ENCODE measurements around the gene RPP25L. TPM values are rescaled to one million over a fixed set of nuclear protein-coding genes. Genes with fewer than 3 reads are reported as not detected.

Gene RPP25L
- total RNA-seq, 4 donors from 2014 or later: 17.0 to 39.0 (median 26.6) TPM

DNA sequence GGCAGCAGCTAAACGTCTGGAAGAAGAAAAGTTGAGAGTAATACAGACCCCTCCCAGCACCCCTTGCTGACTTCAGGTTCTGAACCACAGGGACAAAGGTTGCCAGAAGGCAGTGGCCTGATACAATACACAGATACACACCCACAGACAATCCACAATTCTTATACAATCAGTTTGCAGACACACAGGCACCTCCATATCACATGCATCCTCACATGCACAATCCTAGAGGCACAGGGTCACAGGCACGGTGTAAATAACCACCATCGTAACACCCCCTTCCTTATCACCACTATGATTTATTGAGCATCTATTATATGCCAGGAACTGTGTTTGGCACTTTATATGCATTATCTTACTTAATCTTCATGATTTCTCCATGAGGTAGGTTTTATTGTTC, 30.6 kb downstream of the RPP25L start:
- intact Hi-C loops (cut with DNase I; ENCODE audit: low total_unique reads): no loop called here
- 80 to 86% methylated on average over 3 of the region's 3 CpGs for WGBS, 2 donors
- no peak for TF ChIP-seq POLR2A (IDR thresholded peaks at IDR 0.05)
- no peak for DNase-seq (ENCODE audit: low spot score in 2 of 2)
- H3K4me3 ChIP-seq (ENCODE audit: low read depth, poor library complexity, severe bottlenecking): no peak overlapping the region

DNA sequence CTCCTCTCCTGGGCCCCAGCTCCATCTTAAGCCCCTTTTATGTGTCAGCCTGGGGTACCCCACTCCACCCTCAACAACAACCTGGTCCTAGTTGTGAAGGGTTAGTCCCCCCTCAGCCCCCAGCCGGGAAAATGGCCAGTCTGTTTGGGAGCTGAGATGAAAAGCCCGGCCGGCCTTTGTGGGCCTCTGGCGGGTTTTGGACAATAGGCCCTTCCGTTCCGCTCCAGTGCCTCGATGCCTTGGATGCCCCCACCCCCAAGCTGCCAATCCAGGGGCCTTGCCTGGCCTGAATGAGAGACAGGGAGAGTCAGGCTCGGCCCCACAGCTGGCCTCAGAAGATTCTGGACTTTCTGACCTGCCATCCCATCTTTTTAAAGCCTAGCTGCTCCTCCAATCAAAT, 31.5 kb downstream of the RPP25L start:
- H3K4me3 ChIP-seq (ENCODE audit: low read depth, poor library complexity, severe bottlenecking): no peak overlapping the region
- no peak for DNase-seq (ENCODE audit: low spot score in 2 of 2)
- TF ChIP-seq, protein P1, sequence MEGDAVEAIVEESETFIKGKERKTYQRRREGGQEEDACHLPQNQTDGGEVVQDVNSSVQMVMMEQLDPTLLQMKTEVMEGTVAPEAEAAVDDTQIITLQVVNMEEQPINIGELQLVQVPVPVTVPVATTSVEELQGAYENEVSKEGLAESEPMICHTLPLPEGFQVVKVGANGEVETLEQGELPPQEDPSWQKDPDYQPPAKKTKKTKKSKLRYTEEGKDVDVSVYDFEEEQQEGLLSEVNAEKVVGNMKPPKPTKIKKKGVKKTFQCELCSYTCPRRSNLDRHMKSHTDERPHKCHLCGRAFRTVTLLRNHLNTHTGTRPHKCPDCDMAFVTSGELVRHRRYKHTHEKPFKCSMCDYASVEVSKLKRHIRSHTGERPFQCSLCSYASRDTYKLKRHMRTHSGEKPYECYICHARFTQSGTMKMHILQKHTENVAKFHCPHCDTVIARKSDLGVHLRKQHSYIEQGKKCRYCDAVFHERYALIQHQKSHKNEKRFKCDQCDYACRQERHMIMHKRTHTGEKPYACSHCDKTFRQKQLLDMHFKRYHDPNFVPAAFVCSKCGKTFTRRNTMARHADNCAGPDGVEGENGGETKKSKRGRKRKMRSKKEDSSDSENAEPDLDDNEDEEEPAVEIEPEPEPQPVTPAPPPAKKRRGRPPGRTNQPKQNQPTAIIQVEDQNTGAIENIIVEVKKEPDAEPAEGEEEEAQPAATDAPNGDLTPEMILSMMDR (IDR thresholded peaks at IDR 0.05): no peak
- no peak for TF ChIP-seq POLR2A (IDR thresholded peaks at IDR 0.05)
- WGBS, 2 donors: 68 to 87% methylated on average over 8 of the region's 8 CpGs
- intact Hi-C loops (cut with DNase I; ENCODE audit: low total_unique reads): no loop called here

DNA sequence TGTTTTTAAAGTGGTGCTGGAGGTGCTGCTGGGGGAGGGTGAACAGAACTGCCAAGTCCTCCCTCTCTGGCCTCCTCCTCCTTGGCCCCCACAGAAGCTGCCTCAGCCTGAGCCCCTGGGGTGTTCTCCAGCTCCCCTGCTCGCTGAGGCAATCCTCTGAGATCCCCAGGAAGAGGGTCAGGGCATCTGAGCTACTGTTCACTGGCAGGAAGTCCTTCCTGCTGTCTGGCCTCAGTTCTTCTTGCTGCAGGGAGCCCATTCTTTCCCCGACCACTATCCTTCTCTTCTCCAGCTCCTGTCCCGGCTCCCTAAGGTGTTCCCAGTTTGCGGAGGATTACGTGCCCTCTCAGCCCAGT, 32.1 kb downstream of the RPP25L start:
- intact Hi-C loops (cut with DNase I; ENCODE audit: low total_unique reads): no loop called here
- WGBS, 2 donors: 91 to 94% methylated on average over 5 of the region's 5 CpGs
- TF ChIP-seq, protein P1 (IDR thresholded peaks at IDR 0.05): no peak
- TF ChIP-seq POLR2A (IDR thresholded peaks at IDR 0.05): no peak
- DNase-seq (ENCODE audit: low spot score in 2 of 2): no peak
- no peak overlapping the region for H3K4me3 ChIP-seq (ENCODE audit: low read depth, poor library complexity, severe bottlenecking)

DNA sequence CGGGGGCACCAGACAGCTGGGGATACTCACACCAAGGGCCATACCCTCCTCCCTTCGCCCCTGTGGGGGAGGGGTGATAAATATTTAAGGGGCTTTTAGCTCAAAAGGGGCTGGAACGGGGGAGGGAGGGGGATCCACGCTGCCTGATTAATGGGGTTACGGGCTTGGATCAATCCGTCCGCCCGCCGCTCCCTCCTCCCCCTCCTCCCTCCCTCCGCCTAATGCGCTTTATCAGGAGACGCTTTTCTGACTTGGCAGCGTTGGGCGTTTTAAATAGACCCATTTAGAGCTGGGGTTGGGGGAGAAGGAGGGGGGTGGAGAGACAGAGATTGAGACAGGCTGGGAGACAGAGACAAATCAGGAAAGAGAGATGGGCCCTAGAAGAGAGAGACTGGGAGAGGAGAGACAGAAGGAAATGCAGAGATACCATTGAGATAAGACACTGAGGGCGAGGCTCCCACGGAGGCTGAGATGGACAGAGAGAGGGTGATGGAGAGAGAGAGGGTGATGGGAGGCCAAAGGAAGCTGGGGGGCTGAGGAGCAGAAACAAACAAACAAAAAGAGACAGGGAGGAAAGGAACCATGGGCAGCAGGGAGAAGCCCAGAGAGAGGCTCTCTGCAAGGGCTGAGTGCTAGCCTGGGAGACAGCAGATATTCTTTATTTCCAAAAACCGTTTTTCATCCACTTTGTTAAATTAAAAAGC, 32.6 kb downstream of the RPP25L start:
- DNase-seq (ENCODE audit: low spot score in 2 of 2): no peak
- H3K4me3 ChIP-seq (ENCODE audit: low read depth, poor library complexity, severe bottlenecking): no peak overlapping the region
- TF ChIP-seq POLR2A (IDR thresholded peaks at IDR 0.05): no peak
- TF ChIP-seq, protein P1 (IDR thresholded peaks at IDR 0.05): no peak

DNA sequence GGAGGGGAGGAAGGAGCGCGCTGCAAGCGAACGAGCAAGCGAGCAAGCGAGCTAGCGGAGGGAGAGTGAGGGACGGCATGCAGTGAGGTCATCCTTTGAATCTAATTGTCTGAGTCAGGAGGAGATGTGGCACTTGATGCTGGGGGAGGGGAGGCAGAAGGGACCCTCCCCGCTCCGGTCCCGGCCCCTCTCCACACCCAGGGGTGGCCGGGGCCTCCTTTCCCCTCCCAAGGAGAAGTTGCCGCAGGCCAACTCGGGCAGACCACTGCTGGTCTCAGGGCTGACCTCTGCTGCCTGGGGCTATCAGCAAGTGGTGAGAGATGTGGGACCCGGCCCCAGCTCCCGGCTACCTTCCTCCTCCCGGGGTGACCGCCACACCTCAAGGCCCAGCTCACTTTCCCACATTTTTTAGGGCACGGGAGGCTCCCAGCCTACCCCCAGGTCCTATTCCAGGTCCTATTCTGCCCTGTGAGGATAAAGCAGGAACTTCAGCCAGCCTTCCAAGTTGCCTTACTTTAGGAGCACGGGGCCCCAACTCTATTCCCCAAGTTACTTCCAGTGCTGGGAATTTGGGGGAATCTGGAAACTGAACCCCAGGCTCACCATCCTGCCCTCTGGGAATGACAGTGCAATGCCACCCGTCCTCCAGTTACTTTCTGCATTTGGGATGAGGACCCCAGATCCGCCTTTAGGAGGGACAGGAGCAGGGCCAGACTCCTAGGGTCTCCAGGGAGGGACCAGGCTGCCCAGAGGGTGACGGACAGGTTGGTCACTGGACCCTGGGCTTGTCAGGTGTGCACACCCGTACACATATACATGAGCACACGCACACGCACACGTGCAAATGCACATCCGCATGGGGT, 33.4 kb downstream of the RPP25L start:
- TF ChIP-seq, protein P1 (IDR thresholded peaks at IDR 0.05): no peak
- TF ChIP-seq POLR2A (IDR thresholded peaks at IDR 0.05): no peak
- no peak for DNase-seq (ENCODE audit: low spot score in 2 of 2)
- WGBS, 2 donors: 26 to 30% methylated on average over 27 to 28 of the region's 28 CpGs
- intact Hi-C loops (cut with DNase I; ENCODE audit: low total_unique reads): no loop called here
- no peak overlapping the region for H3K4me3 ChIP-seq (ENCODE audit: low read depth, poor library complexity, severe bottlenecking)

More for the DNA sequence above, 32.6 kb downstream of the RPP25L start:
- 35 to 44% methylated on average over 12 to 17 of the region's 17 CpGs for WGBS, 2 donors
- intact Hi-C loops (cut with DNase I; ENCODE audit: low total_unique reads): no loop called here
